Measurements from ENCODE around the gene WDR18.

The WDR18 gene

DNA sequence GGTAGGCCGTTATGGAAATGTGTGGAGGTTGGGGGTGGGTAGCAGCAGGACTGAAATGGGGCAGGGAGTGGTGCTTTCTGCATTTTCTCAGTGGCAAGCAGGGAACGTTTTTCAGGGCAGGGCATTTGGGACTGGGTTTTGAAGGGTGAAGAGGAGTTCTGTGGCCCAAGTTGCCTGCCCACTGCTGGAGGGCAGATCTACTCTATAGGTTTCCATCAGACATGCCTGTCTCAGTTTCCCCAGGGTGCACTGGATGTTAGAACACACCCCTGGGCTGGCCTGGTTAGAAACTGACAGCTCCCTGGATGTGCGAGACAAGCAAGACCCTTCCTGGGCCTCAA is 15.2 kb downstream of the WDR18 start:
- Histone ChIP-seq H3K4me1 (ENCODE audit: insufficient read depth, low read length) (peaks cover 5% of the 10 kb centered on the region), H3K9me3 (ENCODE audit: low read length) (no peaks in the 10 kb centered on the region), H3K36me3 (ENCODE audit: insufficient read depth, low read length) (no peaks in the 10 kb centered on the region), H3K4me3 (ENCODE audit: low read depth in 1 of 2, low read length in 2 of 2) (no peak overlapping the region), H3K27ac (ENCODE audit: low read depth, low read length) (no peak overlapping the region), H3K9ac (ENCODE audit: low read length) (no peak overlapping the region), H3K27me3 (ENCODE audit: control insufficient read depth in 1 of 2, insufficient read depth in 2 of 2, low read length in 2 of 2) (peaks cover 32 to 86% of the 10 kb centered on the region in 2 donors)

DNA sequence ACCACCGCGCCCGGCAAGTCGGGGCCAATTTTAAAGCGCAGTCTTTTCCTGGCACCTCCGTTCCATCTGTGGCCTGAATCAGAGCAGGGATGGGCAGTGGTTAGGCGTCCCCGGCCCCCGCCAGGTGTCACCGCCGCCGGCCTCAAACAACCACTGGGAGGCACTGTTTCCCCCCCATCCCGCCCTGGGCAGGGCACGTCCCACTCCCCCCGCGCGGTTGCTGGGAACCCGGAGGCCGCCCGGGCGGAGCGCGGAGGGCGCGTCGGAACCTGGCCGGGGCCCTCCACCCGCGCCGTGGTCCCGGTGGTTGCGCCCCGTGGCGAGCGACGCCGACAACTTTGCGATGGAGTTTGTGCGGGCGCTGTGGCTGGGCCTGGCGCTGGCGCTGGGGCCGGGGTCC is 15.9 kb downstream of the WDR18 start, which contains the start of gene GRIN3B:
Gene GRIN3B (plus strand): TSS at position 325 of the 400 bp plus-strand sequence. CDS start 19 bp downstream, at position 344.
- Histone ChIP-seq H3K27me3 (ENCODE audit: control insufficient read depth in 1 of 2, insufficient read depth in 2 of 2, low read length in 2 of 2) (peaks cover 32 to 78% of the 10 kb centered on the region in 2 donors), H3K4me1 (ENCODE audit: insufficient read depth, low read length) (peaks cover 5% of the 10 kb centered on the region), H3K27ac (ENCODE audit: low read depth, low read length) (no peak within 1 kb of the TSS), H3K36me3 (ENCODE audit: insufficient read depth, low read length) (no peaks in the 10 kb centered on the region), H3K4me3 (ENCODE audit: low read depth in 1 of 2, low read length in 2 of 2) (no peak within 1 kb of the TSS), H3K9ac (ENCODE audit: low read length) (no peak within 1 kb of the TSS), H3K9me3 (ENCODE audit: low read length) (no peaks in the 10 kb centered on the region)

DNA sequence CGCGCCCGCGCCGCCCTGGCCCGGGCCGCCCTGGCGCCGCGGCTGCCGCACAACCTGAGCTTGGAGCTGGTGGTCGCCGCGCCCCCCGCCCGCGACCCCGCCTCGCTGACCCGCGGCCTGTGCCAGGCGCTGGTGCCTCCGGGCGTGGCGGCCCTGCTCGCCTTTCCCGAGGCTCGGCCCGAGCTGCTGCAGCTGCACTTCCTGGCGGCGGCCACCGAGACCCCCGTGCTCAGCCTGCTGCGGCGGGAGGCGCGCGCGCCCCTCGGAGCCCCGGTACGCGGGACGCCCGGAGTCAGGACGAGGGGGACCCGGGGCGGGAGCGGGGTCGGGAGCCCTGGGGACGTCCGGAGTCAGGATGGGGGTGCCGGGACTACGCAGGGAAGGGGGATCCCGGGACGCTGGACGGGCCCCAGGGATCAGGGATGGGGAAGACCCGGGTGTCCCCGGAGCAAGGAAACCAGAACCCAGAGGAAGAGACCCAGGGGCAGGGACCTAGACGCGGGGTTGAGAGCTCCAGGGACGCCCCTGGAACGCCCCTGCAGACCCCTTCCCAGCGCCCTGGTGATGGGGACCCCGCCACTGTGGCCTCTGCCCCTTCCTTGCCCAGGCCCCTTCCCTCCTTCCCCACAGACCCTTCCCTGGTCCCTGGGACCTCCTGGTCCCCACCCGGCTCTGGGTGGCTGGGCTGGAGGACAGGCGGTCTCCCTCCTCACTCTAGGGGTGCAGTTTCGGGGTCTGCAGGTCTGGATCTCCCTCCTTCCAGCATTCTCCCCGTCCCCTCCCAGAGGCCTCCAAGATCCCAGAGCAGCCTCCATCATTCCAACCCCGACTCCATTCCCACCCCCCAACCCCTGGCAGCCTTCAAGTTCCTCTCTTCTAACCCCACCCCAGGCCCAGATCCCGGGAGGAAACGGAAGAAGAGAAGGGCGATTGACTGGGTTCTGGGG is 16.7 kb downstream of the WDR18 start:
- Histone ChIP-seq H3K27ac (ENCODE audit: low read depth, low read length) (no peak overlapping the region), H3K4me1 (ENCODE audit: insufficient read depth, low read length) (peaks cover 5% of the 10 kb centered on the region), H3K9me3 (ENCODE audit: low read length) (no peaks in the 10 kb centered on the region), H3K27me3 (ENCODE audit: control insufficient read depth in 1 of 2, insufficient read depth in 2 of 2, low read length in 2 of 2) (peaks cover 27 to 71% of the 10 kb centered on the region in 2 donors), H3K4me3 (ENCODE audit: low read depth in 1 of 2, low read length in 2 of 2) (no peak overlapping the region), H3K36me3 (ENCODE audit: insufficient read depth, low read length) (no peaks in the 10 kb centered on the region), H3K9ac (ENCODE audit: low read length) (no peak overlapping the region)

DNA sequence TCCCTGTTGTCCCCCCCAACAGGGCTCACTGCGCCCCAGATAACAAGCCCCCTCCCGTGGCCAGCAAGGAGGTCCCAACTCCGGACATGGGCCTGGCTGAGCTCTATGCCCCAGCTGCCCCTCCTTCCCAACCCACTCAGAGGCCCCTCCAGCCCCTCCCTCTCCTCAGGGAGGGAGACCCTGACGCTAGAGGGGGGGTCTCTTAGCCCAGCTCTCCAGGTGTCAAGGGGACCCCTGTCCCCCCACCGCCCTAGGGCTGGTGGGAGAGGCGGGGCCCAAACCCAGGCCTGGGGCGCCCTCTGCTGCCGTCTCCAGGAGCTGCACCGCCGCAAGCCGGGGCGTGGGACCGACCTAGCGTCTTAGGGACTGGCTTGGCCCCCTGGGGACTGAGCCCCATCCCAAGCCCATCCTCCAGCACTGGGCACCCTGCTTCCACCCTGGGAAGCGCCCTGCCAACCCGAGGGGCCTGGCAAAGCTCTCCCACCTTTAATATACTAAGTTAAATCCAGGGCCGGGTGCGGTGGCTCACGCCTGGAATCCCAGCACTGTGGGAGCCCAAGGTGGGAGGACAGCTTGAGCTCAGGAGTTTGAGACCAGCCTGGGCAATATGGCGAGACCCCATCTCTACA is 17.5 kb downstream of the WDR18 start:
- H3K27me3 ChIP-seq (ENCODE audit: control insufficient read depth in 1 of 2, insufficient read depth in 2 of 2, low read length in 2 of 2): peaks cover 24 to 63% of the 10 kb centered on the region in 2 donors
- H3K9ac ChIP-seq (ENCODE audit: low read length): no peak overlapping the region
- H3K4me3 ChIP-seq (ENCODE audit: low read depth in 1 of 2, low read length in 2 of 2): no peak overlapping the region

DNA sequence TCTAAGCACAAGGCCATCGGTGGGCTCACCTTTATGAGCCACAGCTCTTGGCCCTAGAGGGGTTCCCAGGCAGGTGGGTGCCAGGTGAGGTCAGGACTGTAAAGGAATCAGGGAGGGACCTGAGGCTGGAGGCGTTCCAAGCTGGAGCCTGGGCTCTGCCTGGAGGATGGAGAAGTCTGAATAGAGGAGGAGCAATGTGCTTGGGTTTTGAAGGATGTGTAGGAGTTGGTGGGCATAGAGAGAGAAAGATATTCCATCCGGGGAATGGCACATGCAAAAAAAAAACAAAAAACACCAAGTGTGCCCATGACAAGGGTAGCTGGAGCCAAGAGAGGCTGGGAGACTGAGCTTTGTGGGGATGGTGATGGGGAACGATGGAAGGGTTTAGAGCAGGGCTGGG is 18.5 kb downstream of the WDR18 start:
- Histone ChIP-seq H3K4me3 (ENCODE audit: low read depth in 1 of 2, low read length in 2 of 2) (no peak overlapping the region), H3K9ac (ENCODE audit: low read length) (no peak overlapping the region), H3K9me3 (ENCODE audit: low read length) (no peaks in the 10 kb centered on the region), H3K27me3 (ENCODE audit: control insufficient read depth in 1 of 2, insufficient read depth in 2 of 2, low read length in 2 of 2) (peaks cover 24 to 53% of the 10 kb centered on the region in 2 donors), H3K36me3 (ENCODE audit: insufficient read depth, low read length) (no peaks in the 10 kb centered on the region), H3K27ac (ENCODE audit: low read depth, low read length) (no peak overlapping the region), H3K4me1 (ENCODE audit: insufficient read depth, low read length) (peaks cover 5% of the 10 kb centered on the region)

More for the DNA sequence above, 17.5 kb downstream of the WDR18 start:
- no peaks in the 10 kb centered on the region for H3K9me3 ChIP-seq (ENCODE audit: low read length)
- no peak overlapping the region for H3K27ac ChIP-seq (ENCODE audit: low read depth, low read length)
- peaks cover 5% of the 10 kb centered on the region for H3K4me1 ChIP-seq (ENCODE audit: insufficient read depth, low read length)
- H3K36me3 ChIP-seq (ENCODE audit: insufficient read depth, low read length): no peaks in the 10 kb centered on the region

DNA sequence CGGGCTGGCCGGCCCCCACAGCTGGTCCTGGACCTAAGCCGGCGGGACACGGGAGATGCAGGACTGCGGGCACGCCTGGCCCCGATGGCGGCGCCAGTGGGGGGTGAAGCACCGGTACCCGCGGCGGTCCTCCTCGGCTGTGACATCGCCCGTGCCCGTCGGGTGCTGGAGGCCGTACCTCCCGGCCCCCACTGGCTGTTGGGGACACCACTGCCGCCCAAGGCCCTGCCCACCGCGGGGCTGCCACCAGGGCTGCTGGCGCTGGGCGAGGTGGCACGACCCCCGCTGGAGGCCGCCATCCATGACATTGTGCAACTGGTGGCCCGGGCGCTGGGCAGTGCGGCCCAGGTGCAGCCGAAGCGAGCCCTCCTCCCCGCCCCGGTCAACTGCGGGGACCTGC is 19.1 kb downstream of the WDR18 start:
- H3K4me1 ChIP-seq (ENCODE audit: insufficient read depth, low read length): peaks cover 5% of the 10 kb centered on the region
- H3K4me3 ChIP-seq (ENCODE audit: low read depth in 1 of 2, low read length in 2 of 2): no peak overlapping the region
- no peaks in the 10 kb centered on the region for H3K36me3 ChIP-seq (ENCODE audit: insufficient read depth, low read length)
- H3K9ac ChIP-seq (ENCODE audit: low read length): no peak overlapping the region
- no peak overlapping the region for H3K27ac ChIP-seq (ENCODE audit: low read depth, low read length)
- peaks cover 20 to 47% of the 10 kb centered on the region in 2 donors for H3K27me3 ChIP-seq (ENCODE audit: control insufficient read depth in 1 of 2, insufficient read depth in 2 of 2, low read length in 2 of 2)
- H3K9me3 ChIP-seq (ENCODE audit: low read length): no peaks in the 10 kb centered on the region

DNA sequence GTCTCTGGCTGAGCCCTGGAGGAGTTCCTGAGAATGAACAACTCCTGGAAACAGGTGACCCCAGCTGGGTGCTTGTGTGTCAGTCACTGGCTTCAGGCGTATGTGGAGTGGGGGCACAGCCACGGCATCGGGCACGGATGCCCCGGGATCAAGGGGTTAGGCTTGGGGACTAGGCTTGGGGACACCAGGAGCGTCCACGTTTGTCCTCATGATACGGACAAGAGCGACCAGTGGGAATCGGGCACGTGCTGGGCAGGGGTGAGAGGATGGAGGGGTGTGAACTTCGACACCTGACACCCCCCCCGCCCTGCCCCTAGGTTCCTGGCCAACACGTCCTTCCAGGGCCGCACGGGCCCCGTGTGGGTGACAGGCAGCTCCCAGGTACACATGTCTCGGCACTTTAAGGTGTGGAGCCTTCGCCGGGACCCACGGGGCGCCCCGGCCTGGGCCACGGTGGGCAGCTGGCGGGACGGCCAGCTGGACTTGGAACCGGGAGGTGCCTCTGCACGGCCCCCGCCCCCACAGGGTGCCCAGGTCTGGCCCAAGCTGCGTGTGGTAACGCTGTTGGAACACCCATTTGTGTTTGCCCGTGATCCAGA is 20.2 kb downstream of the WDR18 start:
- H3K4me1 ChIP-seq (ENCODE audit: insufficient read depth, low read length): peaks cover 5% of the 10 kb centered on the region
- H3K27me3 ChIP-seq (ENCODE audit: control insufficient read depth in 1 of 2, insufficient read depth in 2 of 2, low read length in 2 of 2): peaks cover 9 to 36% of the 10 kb centered on the region in 2 donors
- H3K4me3 ChIP-seq (ENCODE audit: low read depth in 1 of 2, low read length in 2 of 2): no peak overlapping the region
- no peak overlapping the region for H3K9ac ChIP-seq (ENCODE audit: low read length)
- H3K9me3 ChIP-seq (ENCODE audit: low read length): no peaks in the 10 kb centered on the region
- H3K36me3 ChIP-seq (ENCODE audit: insufficient read depth, low read length): no peaks in the 10 kb centered on the region
- H3K27ac ChIP-seq (ENCODE audit: low read depth, low read length): no peak overlapping the region

DNA sequence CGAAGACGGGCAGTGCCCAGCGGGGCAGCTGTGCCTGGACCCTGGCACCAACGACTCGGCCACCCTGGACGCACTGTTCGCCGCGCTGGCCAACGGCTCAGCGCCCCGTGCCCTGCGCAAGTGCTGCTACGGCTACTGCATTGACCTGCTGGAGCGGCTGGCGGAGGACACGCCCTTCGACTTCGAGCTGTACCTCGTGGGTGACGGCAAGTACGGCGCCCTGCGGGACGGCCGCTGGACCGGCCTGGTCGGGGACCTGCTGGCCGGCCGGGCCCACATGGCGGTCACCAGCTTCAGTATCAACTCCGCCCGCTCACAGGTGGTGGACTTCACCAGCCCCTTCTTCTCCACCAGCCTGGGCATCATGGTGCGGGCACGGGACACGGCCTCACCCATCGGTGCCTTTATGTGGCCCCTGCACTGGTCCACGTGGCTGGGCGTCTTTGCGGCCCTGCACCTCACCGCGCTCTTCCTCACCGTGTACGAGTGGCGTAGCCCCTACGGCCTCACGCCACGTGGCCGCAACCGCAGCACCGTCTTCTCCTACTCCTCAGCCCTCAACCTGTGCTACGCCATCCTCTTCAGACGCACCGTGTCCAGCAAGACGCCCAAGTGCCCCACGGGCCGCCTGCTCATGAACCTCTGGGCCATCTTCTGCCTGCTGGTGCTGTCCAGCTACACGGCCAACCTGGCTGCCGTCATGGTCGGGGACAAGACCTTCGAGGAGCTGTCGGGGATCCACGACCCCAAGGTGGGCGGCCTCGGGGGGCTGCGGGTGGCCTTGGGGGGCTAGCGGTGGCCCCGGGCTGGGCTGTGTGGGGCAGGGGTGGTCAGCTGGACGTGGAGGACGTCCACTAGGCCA is 20.9 kb downstream of the WDR18 start:
- H3K4me3 ChIP-seq (ENCODE audit: low read depth in 1 of 2, low read length in 2 of 2): no peak overlapping the region
- H3K4me1 ChIP-seq (ENCODE audit: insufficient read depth, low read length): peaks cover 5% of the 10 kb centered on the region
- peaks cover 4% of the 10 kb centered on the region for H3K36me3 ChIP-seq (ENCODE audit: insufficient read depth, low read length)
- H3K27ac ChIP-seq (ENCODE audit: low read depth, low read length): no peak overlapping the region
- peaks cover 8 to 29% of the 10 kb centered on the region in 2 donors for H3K27me3 ChIP-seq (ENCODE audit: control insufficient read depth in 1 of 2, insufficient read depth in 2 of 2, low read length in 2 of 2)
- H3K9ac ChIP-seq (ENCODE audit: low read length): no peak overlapping the region
- no peaks in the 10 kb centered on the region for H3K9me3 ChIP-seq (ENCODE audit: low read length)

DNA sequence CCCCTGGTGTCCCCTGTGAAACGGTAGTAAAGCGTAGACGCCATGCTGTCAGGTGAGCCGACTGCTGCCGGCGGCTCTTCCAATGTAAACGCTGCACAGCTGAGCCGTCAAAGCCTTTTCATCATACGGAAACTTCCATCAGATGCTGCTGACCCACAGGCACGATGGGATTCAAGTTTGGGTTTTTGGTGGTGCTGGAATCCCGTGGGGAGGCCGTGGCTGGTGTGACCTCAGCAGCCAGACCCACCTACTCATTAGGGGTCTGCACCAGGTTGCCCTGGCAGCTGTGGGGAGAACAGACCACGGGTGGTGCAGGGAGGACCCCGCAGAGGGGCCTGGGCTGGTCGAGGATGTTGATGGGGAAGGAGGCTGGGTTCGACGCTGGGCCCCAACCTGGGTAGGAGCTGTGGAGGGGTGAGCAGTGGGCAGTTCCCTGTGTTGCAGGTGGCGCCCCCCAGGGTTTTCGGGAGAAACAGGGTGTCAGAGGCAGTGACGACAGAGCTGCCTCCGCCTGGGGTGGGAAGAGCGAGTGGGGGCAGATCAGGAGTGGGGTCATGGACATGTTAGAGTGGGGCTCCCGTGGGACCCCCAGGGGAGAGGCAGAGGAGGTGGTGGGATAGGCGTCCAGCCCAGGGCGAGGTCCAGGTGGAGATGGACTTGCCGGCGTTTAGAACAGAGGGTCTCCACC is 22.7 kb downstream of the WDR18 start:
- Histone ChIP-seq H3K4me3 (ENCODE audit: low read depth in 1 of 2, low read length in 2 of 2) (no peak overlapping the region), H3K27ac (ENCODE audit: low read depth, low read length) (no peak overlapping the region), H3K4me1 (ENCODE audit: insufficient read depth, low read length) (no peaks in the 10 kb centered on the region), H3K36me3 (ENCODE audit: insufficient read depth, low read length) (peaks cover 7% of the 10 kb centered on the region), H3K27me3 (ENCODE audit: control insufficient read depth in 1 of 2, insufficient read depth in 2 of 2, low read length in 2 of 2) (peaks cover 0 to 14% of the 10 kb centered on the region in 2 donors), H3K9me3 (ENCODE audit: low read length) (no peaks in the 10 kb centered on the region), H3K9ac (ENCODE audit: low read length) (no peak overlapping the region)

DNA sequence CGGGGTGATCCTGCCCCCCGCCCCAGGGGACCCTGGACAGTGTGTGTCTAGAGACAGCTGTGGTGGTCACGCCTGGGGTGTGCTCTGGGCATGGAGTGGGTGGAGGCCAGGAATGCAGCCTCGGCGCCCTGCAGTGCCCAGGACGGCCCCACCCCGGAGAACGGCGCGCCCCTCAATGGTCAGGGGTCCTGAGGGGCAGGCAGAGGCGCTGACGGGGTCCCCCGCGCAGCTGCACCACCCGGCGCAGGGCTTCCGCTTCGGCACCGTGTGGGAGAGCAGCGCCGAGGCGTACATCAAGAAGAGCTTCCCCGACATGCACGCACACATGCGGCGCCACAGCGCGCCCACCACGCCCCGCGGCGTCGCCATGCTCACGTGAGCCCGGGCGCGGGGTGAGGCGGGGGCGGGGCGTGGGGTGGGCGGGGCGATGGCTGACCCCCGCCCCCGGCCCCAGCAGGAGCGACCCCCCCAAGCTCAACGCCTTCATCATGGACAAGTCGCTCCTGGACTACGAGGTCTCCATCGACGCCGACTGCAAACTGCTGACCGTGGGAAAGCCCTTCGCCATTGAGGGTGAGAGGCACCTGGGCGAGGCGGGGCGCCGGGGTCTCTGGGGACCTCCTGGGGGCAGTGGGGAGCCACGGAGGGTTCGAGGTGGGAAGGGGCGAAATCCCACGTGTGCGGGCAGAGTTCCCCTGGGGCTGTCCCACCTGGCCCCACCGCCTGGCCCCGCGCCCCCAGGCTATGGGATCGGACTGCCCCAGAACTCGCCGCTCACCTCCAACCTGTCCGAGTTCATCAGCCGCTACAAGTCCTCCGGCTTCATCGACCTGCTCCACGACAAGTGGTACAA is 23.5 kb downstream of the WDR18 start:
- no peaks in the 10 kb centered on the region for H3K4me1 ChIP-seq (ENCODE audit: insufficient read depth, low read length)
- no peak overlapping the region for H3K27ac ChIP-seq (ENCODE audit: low read depth, low read length)
- peaks cover 0 to 9% of the 10 kb centered on the region in 2 donors for H3K27me3 ChIP-seq (ENCODE audit: control insufficient read depth in 1 of 2, insufficient read depth in 2 of 2, low read length in 2 of 2)
- peaks cover 7% of the 10 kb centered on the region for H3K36me3 ChIP-seq (ENCODE audit: insufficient read depth, low read length)
- no peak overlapping the region for H3K9ac ChIP-seq (ENCODE audit: low read length)
- H3K9me3 ChIP-seq (ENCODE audit: low read length): no peaks in the 10 kb centered on the region
- no peak overlapping the region for H3K4me3 ChIP-seq (ENCODE audit: low read depth in 1 of 2, low read length in 2 of 2)
